GM13976 (cell line): ENCODE measurements around the gene CYP2B6.
"Not testable (repeated sequence)": the region's sequence is repeated elsewhere in the genome, so short reads cannot be mapped to it uniquely, and the experiment has no call there.

ENCODE experiments used
- DNase-seq: peaks from one replicate; pipeline ENCODE4 v3.0.0; 2012; ENCODE audit warnings: low spot score
- in situ Hi-C: fragments of 300-500 bp; cut with MboI; formaldehyde crosslinking; loops from one replicate; pipeline ENCODE4 v1.12.0; 2022; ENCODE audit warnings: low sequenced_read_pairs, mixed read lengths, inconsistent platforms; ENCODE audit not compliant: unreplicated experiment
- TF ChIP-seq, protein P1 (sequence below): IDR thresholded peaks from 2 replicates; pipeline ENCODE4 v1.5.1; 2012; ENCODE audit warnings: borderline replicate concordance, mild to moderate bottlenecking; ENCODE audit not compliant: insufficient read depth; ENCODE audit errors: extremely low read depth, missing control alignments, control extremely low read depth

Gene CYP2B6

DNA sequence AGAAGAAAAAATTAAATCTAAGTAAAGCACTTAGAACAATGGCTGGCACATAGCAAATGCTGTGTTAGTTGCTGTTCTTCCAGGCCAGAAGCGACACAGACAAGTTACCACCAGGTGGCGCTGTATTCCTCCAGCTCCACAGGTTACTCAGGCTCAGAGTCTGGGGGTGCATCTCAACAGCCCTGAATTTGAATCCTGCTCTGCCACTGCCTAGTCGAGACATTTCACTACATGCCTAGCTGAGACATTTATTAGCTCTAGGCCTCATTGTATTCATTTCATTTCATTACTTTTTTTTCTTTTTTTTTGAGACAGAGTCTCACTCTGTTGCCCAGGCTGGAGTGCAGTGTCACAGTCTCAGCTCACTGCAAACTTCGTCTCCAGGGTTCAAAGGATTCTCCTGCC lies 16.4 kb upstream of the CYP2B6 start:
- in situ Hi-C loops, result no loop called here
- peak; percentile 73 for DNase-seq
- TF ChIP-seq, protein P1, sequence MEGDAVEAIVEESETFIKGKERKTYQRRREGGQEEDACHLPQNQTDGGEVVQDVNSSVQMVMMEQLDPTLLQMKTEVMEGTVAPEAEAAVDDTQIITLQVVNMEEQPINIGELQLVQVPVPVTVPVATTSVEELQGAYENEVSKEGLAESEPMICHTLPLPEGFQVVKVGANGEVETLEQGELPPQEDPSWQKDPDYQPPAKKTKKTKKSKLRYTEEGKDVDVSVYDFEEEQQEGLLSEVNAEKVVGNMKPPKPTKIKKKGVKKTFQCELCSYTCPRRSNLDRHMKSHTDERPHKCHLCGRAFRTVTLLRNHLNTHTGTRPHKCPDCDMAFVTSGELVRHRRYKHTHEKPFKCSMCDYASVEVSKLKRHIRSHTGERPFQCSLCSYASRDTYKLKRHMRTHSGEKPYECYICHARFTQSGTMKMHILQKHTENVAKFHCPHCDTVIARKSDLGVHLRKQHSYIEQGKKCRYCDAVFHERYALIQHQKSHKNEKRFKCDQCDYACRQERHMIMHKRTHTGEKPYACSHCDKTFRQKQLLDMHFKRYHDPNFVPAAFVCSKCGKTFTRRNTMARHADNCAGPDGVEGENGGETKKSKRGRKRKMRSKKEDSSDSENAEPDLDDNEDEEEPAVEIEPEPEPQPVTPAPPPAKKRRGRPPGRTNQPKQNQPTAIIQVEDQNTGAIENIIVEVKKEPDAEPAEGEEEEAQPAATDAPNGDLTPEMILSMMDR, result peak; percentile 70

DNA sequence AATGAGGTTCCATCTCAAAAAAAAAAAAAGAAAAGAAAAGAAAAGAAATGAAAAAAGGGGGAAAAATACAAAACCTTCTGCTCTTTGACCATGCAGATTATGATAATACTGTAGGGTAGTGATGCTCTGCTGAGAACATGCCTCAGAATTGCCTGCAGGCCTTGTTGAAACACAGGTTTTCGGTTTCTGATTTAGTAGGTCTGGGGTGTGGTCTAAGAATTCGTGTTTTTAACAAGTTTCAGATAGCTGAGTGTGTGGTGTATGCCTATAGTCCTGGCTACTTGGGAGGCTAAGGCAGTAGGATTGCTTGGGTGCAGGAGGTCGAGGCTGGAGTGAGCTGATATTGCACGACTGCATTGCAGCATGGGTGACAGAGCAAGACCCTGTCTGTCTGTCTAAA lies 14.9 kb upstream of the CYP2B6 start:
- DNase-seq, result no peak
- TF ChIP-seq, protein P1, result no peak
- in situ Hi-C loops, result no loop called here

DNA sequence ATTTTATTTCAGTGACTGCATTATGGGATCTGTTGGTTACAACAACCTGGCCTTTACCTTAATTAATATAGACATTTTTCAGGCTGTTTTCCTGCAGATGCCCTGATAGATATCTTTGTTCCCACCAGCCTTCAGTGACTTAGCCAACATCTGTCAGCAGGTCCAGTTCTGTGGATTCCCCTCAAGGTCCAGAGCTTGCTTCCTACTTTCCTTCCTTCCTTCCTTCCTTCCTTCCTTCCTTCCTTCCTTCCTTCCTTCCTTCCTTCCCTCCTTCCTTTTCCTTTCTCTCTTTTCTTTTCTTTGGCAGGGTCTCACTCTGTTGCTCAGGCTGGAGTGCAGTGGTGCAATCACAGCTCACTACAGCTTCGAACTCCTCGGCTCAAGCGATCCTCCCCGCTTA lies 14.4 kb upstream of the CYP2B6 start:
- TF ChIP-seq, protein P1, result no peak
- no peak for DNase-seq
- in situ Hi-C loops, result no loop called here

DNA sequence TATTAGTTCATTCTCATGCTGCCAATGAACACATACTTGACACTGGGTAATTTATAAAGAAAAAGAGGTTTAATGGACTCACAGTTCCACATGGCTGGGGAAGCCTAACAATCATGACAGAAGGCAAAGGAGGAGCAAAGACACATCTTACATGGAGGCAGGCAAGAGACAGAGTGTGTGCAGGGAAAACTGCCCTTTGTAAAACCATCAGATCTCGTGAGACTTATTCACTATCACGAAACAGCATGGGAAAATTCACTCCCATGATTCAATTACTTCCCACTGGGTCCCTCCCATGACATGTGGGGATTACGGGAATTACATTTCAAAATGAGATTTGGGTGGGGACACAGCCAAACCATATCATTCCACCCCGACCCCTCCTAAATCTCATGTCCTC lies 11.3 kb upstream of the CYP2B6 start:
- in situ Hi-C loops, result not testable (repeated sequence)

DNA sequence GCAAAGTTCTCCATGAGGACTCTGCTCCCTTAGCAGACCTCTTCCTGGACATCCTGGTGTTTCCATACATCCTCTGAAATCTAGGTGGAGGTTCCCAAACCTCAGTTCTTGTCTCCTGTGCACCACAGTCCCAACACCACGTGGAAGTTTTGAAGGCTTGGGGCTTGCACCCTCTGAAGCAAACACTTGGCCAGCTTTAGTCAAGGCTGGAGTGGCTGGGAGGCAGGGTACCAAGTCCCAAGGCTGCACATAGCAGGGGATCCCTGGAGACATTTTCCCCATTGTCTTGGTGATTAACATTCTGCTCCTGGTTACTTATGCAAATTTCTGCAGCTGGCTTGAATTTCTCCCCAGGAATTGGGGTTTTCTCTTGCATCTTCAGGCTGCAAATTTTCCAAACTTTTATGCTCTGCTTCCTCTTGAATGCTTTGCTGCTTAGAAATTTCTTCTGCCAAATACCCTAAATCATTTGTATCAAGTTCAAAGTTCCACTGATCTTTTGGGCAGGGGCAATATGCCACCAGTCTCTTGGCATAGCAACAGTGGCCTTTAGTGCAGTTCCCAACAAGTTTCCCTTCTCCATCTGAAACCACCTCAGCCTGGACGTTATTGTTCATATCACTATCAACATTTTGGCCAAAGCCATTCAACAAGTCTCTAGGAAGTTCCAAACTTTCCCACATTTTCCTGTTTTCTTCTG lies 10.2 kb upstream of the CYP2B6 start:
- in situ Hi-C loops, DNase-seq: not testable (repeated sequence)

More for the DNA sequence above, 11.3 kb upstream of the CYP2B6 start:
- not testable (repeated sequence) for DNase-seq

DNA sequence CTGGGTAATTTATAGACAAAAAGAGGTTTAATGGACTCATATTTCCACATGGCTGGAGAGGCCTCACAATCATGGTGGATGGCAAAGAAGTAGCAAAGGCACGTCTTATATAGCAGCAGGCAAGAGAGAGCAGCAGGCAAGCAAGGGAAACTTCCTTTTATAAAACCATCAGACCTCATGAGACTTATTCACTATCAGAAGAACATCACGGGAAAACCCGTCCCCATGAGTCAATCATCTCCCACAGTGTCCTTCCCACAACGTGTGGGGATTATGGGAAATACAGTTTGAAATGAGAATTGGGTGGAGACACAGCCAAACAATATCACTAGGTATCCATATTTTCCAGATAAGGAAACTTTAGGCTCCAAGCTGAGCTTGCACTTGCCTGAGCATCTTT lies 9.5 kb upstream of the CYP2B6 start:
- no peak for DNase-seq

DNA sequence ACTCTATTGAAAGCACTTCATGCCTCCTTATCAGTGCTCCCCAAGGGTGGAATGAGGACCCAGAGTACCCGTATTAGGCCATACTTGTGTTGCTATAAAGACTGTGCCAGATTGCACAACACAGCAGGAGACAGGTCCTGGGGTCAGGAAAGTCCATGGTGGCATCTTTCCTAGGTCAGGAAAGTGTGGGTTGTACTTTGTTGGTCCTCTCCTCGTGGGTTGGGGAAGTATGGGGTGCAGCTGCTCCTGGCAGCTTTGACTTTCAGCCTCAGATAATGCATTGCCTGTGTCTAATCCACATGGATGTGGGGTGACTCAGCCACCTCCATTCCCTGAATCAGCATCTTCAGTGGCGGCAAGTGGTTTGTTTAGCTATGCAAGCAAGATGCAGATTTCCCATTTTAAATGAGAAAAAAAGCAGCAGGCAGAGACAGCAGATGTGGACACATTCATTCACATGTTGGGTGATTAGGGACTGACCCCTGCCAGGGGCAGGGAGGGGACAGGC lies 8.4 kb upstream of the CYP2B6 start:
- in situ Hi-C loops, result no loop called here
- TF ChIP-seq, protein P1, result no peak
- no peak for DNase-seq

More for the DNA sequence above, 9.5 kb upstream of the CYP2B6 start:
- in situ Hi-C loops, result no loop called here
- TF ChIP-seq, protein P1, result no peak
